HCT116 (cell line): Measurements from ENCODE around the gene ZNF800.

Source experiments
- CEBPB ChIP-seq: IDR thresholded peaks from 2 replicates; pipeline ENCODE4 v1.6.1; 2012; ENCODE audit warnings: low read depth
- ELF1 ChIP-seq: IDR thresholded peaks from 2 replicates; pipeline ENCODE4 v1.6.1; 2012; ENCODE audit warnings: low read depth, borderline replicate concordance
- EZH2 ChIP-seq: fragments of 200-600 bp; sonication (generic); IDR thresholded peaks from 2 replicates; pipeline ENCODE4 v1.6.1; 2017; ENCODE audit warnings: antibody characterized with exemption, mixed run types
- EZH2phosphoT487 ChIP-seq: fragments of 200-600 bp; IDR thresholded peaks from 2 replicates; pipeline ENCODE4 v1.6.1; 2018; ENCODE audit warnings: antibody characterized with exemption, borderline replicate concordance
- JUND ChIP-seq: IDR thresholded peaks from 2 replicates; pipeline ENCODE4 v1.6.1; 2012
- POLR2A ChIP-seq: IDR thresholded peaks from 2 replicates; pipeline ENCODE4 v1.7.0; 2011; ENCODE audit warnings: borderline replicate concordance; ENCODE audit not compliant: insufficient read depth, insufficient read length; ENCODE audit errors: extremely low read depth
- POLR2AphosphoS5 ChIP-seq: IDR thresholded peaks from 2 replicates; pipeline ENCODE4 v1.6.1; 2011; ENCODE audit warnings: mild to moderate bottlenecking, low read depth, low read length, moderate library complexity
- SIN3A ChIP-seq: IDR thresholded peaks from 2 replicates; pipeline ENCODE4 v1.6.1; 2012; ENCODE audit warnings: low read depth
- TCF7L2 ChIP-seq: IDR thresholded peaks from 2 replicates; pipeline ENCODE4 v1.7.0; 2011; ENCODE audit warnings: borderline replicate concordance, inconsistent platforms; ENCODE audit not compliant: insufficient read depth, insufficient read length; ENCODE audit errors: extremely low read depth
- YY1 ChIP-seq: IDR thresholded peaks from 2 replicates; pipeline ENCODE4 v1.6.1; 2011; ENCODE audit warnings: low read length, low read depth, moderate library complexity, mild to moderate bottlenecking; ENCODE audit not compliant: insufficient replicate concordance; ENCODE audit errors: extremely low read depth
- TF ChIP-seq, protein P1 (sequence below), 3 experiments: fragments of 200-600 bp in 1 of 3; sonication (generic) in 1 of 3; IDR thresholded peaks in 2 of 3; conservative IDR thresholded peaks in 1 of 3; 2 replicates each; pipeline ENCODE4 v1.5.1; 2012 to 2017; ENCODE audit warnings: low read depth in 2 of 3, low read length in 2 of 3, antibody characterized with exemption in 1 of 3, borderline replicate concordance in 1 of 3, control low read depth in 1 of 3, mild to moderate bottlenecking in 1 of 3, mixed read lengths in 1 of 3, mixed run types in 1 of 3, moderate library complexity in 1 of 3; ENCODE audit not compliant: insufficient read depth in 1 of 3
- TF ChIP-seq, protein P2 (sequence below): IDR thresholded peaks from 2 replicates; pipeline ENCODE4 v1.6.1; 2012

DNA sequence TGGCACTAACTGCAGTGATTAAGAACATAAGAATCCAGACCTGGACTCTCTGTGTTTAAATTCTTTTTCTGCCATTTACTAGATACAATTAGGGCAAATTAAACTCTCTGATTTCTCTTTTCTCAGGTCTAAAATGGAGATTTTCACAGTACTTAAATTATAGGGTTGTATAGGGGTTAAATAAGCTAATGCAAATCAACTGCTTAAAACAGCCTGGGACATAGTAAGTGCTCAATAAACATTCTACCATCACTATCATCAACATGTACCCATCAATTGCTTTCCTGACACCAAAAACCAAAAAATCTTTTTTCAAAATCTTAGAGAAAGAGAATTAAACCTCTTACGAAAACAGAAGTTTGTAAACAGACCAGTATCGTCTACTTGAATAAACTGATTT is 4.5 kb downstream of the ZNF800 start:
- TF ChIP-seq SIN3A (no peak), TCF7L2 (no peak), POLR2AphosphoS5 (no peak), POLR2A (no peak), YY1 (no peak), EZH2 (no peak), CEBPB (no peak), JUND (no peak), EZH2phosphoT487 (no peak), ELF1 (no peak)
- TF ChIP-seq, protein P1, sequence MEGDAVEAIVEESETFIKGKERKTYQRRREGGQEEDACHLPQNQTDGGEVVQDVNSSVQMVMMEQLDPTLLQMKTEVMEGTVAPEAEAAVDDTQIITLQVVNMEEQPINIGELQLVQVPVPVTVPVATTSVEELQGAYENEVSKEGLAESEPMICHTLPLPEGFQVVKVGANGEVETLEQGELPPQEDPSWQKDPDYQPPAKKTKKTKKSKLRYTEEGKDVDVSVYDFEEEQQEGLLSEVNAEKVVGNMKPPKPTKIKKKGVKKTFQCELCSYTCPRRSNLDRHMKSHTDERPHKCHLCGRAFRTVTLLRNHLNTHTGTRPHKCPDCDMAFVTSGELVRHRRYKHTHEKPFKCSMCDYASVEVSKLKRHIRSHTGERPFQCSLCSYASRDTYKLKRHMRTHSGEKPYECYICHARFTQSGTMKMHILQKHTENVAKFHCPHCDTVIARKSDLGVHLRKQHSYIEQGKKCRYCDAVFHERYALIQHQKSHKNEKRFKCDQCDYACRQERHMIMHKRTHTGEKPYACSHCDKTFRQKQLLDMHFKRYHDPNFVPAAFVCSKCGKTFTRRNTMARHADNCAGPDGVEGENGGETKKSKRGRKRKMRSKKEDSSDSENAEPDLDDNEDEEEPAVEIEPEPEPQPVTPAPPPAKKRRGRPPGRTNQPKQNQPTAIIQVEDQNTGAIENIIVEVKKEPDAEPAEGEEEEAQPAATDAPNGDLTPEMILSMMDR (IDR thresholded peaks at IDR 0.05 in 2 of 3, conservative IDR thresholded peaks at IDR 0.05 in 1 of 3; ENCODE audit: borderline replicate concordance in 1 of 3, insufficient read depth in 1 of 3, low read depth in 2 of 3, low read length in 2 of 3): no peak
- TF ChIP-seq, protein P2, sequence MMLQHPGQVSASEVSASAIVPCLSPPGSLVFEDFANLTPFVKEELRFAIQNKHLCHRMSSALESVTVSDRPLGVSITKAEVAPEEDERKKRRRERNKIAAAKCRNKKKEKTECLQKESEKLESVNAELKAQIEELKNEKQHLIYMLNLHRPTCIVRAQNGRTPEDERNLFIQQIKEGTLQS: no peak
